Mucosa of rectum (tissue), 2 donors: ENCODE data around the gene GMEB2.

Source experiments
- H3K27ac ChIP-seq, 2 donors: one replicate each; pipeline ENCODE4 v1.7.0; 2013; ENCODE audit warnings: inconsistent platforms in 2 of 2, low read depth in 2 of 2, low read length in 2 of 2
- H3K27me3 ChIP-seq, 2 donors: one replicate each; pipeline ENCODE4 v1.7.0; 2013; ENCODE audit warnings: low read length in 2 of 2; ENCODE audit not compliant: control insufficient read depth in 2 of 2, insufficient read depth in 2 of 2
- H3K36me3 ChIP-seq, 2 donors: one replicate each; pipeline ENCODE4 v1.7.0; 2013; ENCODE audit warnings: low read length in 2 of 2; ENCODE audit not compliant: control insufficient read depth in 2 of 2, insufficient read depth in 2 of 2
- H3K4me1 ChIP-seq, 2 donors: one replicate each; pipeline ENCODE4 v1.7.0; 2013; ENCODE audit warnings: low read length in 2 of 2, mild to moderate bottlenecking in 1 of 2; ENCODE audit not compliant: control insufficient read depth in 2 of 2, insufficient read depth in 2 of 2
- H3K4me3 ChIP-seq, 2 donors: one replicate each; pipeline ENCODE4 v1.7.0; 2013; ENCODE audit warnings: low read length in 2 of 2
- H3K9ac ChIP-seq, 2 donors: one replicate each; pipeline ENCODE4 v1.7.0; 2013; ENCODE audit warnings: low read length in 2 of 2, low read depth in 1 of 2, mild to moderate bottlenecking in 1 of 2
- H3K9me3 ChIP-seq, 2 donors: one replicate each; pipeline ENCODE4 v1.7.0; 2013; ENCODE audit warnings: low read length in 2 of 2; ENCODE audit not compliant: control insufficient read depth in 2 of 2
- donor health status: healthy.
- donor health status: Normal muscosa, but diverticular disease.

GMEB2 gene

DNA sequence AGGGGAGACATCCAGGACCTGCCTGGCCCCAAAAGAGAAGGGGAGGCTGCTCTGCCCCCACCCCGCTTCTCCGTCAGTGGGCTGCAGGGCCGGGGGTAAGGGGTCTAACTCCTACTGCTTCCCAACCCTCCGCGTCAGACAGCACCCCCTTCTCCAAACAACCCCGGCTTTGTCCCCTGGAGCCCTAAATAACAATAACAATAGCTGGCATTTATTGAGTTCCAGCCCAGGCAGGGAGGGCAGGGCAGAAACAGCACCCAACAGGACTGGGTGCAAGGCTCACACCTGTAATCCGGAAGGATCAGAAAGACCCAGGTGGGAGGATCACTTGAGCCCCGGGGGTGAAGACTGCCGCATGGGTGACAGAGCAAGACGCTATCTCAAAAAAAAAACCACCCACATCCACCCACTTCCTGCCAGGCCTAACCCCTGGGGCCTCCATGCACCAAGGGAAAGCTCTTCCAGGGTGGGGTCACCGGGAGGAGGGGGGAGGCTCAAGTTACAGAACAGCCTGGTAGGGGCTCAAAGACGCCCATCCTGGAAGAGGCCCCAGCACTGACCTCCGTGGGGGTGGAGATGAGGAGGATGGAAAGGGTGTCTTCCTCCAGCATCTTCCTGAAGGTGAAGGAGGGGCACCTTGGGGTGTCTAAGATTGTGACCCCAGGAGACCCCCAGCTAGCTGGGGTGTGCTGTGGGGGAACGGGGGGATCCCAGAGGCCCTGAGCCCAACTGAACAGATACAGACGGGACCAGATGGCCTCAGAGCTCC, 74.2 kb downstream of the GMEB2 start:
- Histone ChIP-seq H3K9ac (no peak overlapping the region), H3K27ac (no peak overlapping the region), H3K4me1 (peaks cover 3 to 8% of the 10 kb centered on the region in 2 donors), H3K36me3 (no peaks in the 10 kb centered on the region), H3K9me3 (no peaks in the 10 kb centered on the region), H3K4me3 (peak overlapping the region in 1 of 2 donors; percentile 13), H3K27me3 (peaks cover 10 to 12% of the 10 kb centered on the region in 2 donors)

DNA sequence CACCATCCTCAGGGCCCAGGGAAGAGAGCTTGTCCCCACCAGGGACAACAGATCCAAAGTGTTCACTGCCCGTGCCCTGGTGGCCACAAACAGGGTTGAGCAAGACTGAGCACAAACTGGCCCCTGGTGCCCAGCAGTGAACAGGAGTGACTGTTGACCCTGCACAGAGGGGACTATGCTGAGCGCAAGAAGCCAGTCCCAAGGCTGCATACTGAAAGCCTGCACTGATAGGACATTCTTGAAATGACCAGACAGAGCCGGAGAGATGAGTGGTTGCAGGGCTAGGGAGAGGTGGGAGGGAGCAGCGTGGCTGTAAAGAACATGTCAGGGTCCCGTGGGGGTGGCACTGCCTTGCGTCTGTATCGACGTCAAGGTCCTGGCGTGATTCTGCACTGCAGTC, 75.8 kb downstream of the GMEB2 start:
- Histone ChIP-seq H3K27me3 (peaks cover 12 to 18% of the 10 kb centered on the region in 2 donors), H3K4me1 (peaks cover 5 to 9% of the 10 kb centered on the region in 2 donors), H3K4me3 (no peak overlapping the region), H3K36me3 (no peaks in the 10 kb centered on the region), H3K9me3 (no peaks in the 10 kb centered on the region), H3K9ac (no peak overlapping the region), H3K27ac (no peak overlapping the region)

DNA sequence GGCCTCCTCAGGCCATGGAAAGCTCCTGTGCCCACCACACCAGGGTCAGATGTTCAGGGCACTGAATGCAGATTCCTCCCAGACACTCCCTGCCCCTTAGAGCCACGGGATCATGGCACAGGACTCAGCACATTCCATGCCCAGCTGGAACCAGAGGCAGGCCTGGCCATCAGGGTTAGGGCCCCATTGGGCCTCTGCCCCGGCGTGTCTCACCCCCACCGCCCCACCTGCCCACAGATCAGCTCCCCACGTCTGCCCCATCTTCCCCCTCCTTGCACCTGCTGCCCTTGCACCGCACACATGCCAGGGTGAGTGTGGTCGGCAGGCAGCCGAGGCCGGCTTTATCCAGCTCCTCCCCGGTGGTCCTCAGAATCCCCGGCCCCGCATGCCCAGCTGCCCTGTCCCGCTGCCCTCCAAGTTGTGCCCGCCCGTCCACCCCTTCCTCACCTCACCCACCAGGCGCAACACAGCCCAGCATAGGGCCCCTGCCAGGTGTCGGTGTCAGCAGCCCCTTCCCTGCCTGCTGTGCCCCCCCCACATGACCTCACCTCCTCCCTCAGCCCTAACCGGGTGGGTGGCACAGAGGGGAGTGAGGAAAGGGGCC, 77.1 kb downstream of the GMEB2 start:
- H3K4me1 ChIP-seq: peaks cover 17 to 20% of the 10 kb centered on the region in 2 donors
- no peaks in the 10 kb centered on the region for H3K9me3 ChIP-seq
- no peak overlapping the region for H3K9ac ChIP-seq
- no peaks in the 10 kb centered on the region for H3K36me3 ChIP-seq
- no peak overlapping the region for H3K27ac ChIP-seq
- H3K4me3 ChIP-seq: no peak overlapping the region
- peaks cover 12 to 18% of the 10 kb centered on the region in 2 donors for H3K27me3 ChIP-seq

DNA sequence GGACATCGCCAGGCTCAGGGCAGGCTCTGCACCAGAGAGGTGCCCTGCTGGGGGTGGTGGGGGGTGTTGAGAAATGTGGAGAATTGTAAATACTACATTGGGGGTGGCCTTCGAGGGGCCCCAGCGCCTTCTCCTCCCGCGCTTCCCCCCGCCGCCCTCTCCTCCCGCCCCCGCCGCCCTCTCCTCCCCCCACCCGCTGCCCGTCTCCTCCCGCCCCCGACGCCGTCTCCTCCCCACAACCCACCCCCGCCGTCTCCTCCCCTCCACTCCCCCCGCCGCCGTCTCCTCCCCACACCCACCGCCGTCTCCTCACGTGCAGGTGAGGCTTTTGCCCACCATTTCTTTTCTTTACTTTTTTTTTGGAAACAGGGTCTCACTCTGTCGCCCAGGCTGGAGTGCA, 77.9 kb downstream of the GMEB2 start:
- peaks cover 23 to 24% of the 10 kb centered on the region in 2 donors for H3K4me1 ChIP-seq
- H3K9me3 ChIP-seq: no peaks in the 10 kb centered on the region
- no peak overlapping the region for H3K4me3 ChIP-seq
- H3K9ac ChIP-seq: no peak overlapping the region
- H3K27me3 ChIP-seq: peaks cover 12 to 18% of the 10 kb centered on the region in 2 donors
- H3K27ac ChIP-seq: no peak overlapping the region
- H3K36me3 ChIP-seq: no peaks in the 10 kb centered on the region

DNA sequence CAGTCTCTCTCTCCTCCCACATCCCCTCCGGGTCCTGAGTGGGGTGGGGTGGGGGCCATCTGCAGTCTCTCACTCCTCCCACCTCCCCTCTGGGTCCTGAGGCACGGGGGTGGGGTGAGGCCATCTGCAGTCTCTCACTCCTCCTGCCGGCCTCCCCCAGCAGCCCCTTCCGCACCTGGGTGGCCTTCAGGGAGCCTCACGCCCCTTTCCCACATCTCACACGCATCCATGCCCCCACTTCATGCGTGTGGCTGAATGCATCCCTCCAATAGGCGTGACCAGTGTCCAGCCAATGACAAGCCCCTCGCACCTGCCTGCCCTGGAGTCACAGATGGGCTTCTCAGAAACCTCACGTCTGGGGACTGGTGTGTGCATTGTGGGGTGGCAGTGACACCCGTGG, 78.4 kb downstream of the GMEB2 start:
- H3K4me3 ChIP-seq: no peak overlapping the region
- peaks cover 23 to 24% of the 10 kb centered on the region in 2 donors for H3K4me1 ChIP-seq
- no peak overlapping the region for H3K27ac ChIP-seq
- H3K36me3 ChIP-seq: no peaks in the 10 kb centered on the region
- peaks cover 12 to 18% of the 10 kb centered on the region in 2 donors for H3K27me3 ChIP-seq
- no peak overlapping the region for H3K9ac ChIP-seq
- no peaks in the 10 kb centered on the region for H3K9me3 ChIP-seq

DNA sequence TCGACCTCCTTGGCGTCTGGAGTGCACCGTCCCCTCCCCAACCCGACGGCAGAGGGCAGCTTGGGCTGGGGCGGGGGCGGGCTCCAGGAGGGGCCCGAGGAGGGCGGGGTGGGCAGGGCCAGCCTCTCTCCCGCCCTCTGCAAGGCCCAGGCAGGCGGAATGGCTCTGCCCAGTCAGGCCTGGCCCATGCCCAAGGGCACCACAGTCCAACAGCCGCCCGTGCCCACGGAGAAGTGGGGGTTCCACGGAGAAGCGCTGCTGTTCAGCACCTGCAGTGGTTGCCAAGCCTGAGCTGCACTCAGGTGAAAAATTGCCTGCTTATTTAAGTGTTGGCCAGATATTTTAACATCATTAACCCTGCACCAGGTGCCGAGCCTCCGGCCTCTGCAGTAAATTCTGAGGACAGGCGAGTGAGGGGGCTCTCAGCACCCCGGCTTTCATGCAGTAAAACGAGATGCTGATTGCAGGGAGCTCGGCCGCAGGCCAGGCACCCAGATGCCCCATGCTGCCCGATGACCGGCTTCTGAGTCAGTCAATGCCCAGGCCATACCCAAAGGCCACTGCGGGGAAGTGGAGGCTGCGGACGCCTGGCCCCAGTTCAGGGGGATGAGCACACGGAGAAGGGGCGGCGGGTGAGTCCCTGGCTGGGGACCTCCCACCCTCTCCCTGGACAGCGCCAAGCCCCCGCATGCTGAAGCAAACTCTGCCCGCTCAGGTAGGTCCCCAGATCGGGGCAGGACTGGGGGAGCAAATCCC, 79.0 kb downstream of the GMEB2 start, which contains the start of gene SRMS:
Gene SRMS, minus strand, starts transcription at position 25 of the 756 bp plus-strand sequence. CDS start 286 bp downstream, outside the sequence.
- Histone ChIP-seq H3K4me1 (peaks cover 23% of the 10 kb centered on the region in 2 donors), H3K27ac (no peak within 1 kb of the TSS), H3K36me3 (no peaks in the 10 kb centered on the region), H3K9me3 (no peaks in the 10 kb centered on the region), H3K9ac (no peak within 1 kb of the TSS), H3K4me3 (no peak within 1 kb of the TSS), H3K27me3 (peaks cover 12 to 18% of the 10 kb centered on the region in 2 donors)

DNA sequence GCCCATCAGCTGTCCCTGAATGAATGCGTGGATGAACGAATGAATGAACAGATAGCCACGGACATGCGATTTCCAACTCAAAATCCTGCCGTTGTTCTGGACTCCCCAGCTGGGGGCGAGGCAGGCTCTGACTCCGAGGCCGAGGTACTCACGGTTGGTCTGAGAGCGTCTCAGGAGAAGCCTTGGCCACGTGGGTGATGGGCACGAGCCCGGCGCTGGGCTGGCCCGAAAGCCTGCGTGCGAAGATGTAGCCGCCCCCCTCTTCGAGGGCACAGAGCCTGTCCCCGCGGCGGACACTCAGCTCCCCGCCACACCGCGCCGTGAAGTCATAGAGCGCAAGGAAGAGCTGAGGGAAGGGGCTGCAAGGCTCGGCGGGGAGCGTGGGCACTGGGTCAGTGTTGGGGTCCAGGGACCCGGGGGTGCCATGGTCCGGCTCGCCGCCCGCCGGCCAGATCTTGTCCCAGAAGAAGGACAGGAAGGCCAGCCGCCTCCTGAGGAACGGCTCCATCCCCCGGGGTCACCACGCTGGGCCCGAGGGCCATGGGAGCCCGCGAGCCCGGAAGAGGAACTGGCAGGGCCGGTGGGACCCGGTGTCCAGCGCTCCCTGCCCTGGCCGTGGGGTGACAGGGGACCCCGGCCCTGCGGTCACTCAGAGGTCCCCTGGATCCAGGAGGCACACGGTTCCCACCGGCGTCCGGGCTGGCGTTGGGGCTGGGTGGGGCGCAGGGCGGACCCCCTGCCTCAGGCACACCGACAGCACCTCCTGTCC, 79.8 kb downstream of the GMEB2 start:
- H3K4me1 ChIP-seq: peaks cover 18 to 25% of the 10 kb centered on the region in 2 donors
- no peaks in the 10 kb centered on the region for H3K36me3 ChIP-seq
- no peak overlapping the region for H3K9ac ChIP-seq
- peaks cover 12 to 18% of the 10 kb centered on the region in 2 donors for H3K27me3 ChIP-seq
- no peaks in the 10 kb centered on the region for H3K9me3 ChIP-seq
- H3K4me3 ChIP-seq: no peak overlapping the region
- H3K27ac ChIP-seq: no peak overlapping the region

DNA sequence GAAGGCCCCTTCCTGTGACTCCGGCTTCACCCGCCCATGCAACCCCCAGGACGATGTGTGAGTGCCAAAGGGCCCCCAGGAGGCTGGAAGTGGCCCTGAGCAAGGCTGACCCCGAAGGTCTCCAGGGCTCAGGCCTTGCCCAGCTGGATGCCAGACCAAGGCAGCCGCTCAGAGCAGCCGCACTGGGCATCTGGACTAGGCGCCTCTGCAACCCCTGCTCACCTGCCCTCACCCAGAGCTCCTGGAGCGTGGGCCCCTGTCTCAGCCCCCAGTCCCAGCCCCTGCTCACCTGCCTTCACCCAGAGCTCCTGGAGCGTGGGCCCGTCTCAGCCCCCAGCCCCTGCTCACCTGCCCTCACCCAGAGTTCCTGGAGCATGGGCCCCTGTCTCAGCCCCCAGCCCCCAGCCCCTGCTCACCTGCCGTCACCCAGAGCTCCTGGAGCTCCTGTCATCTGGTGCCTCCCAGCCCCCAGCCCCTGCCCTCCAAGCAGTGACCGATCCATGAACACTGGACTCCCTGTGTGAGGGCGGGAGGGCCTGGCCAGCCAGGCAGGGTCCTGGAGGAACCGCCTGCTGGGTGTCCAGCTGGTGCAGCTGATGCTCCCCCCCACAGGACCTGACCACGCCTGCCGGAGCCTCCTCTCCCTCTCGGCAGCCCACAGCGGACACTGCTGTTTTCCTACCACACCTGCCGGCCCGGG, 80.5 kb downstream of the GMEB2 start:
- H3K9me3 ChIP-seq: no peaks in the 10 kb centered on the region
- H3K4me3 ChIP-seq: no peak overlapping the region
- H3K27me3 ChIP-seq: peaks cover 12 to 18% of the 10 kb centered on the region in 2 donors
- peaks cover 18 to 28% of the 10 kb centered on the region in 2 donors for H3K4me1 ChIP-seq
- peak overlapping the region; percentile 69 to 71 for H3K27ac ChIP-seq
- no peaks in the 10 kb centered on the region for H3K36me3 ChIP-seq
- H3K9ac ChIP-seq: no peak overlapping the region

DNA sequence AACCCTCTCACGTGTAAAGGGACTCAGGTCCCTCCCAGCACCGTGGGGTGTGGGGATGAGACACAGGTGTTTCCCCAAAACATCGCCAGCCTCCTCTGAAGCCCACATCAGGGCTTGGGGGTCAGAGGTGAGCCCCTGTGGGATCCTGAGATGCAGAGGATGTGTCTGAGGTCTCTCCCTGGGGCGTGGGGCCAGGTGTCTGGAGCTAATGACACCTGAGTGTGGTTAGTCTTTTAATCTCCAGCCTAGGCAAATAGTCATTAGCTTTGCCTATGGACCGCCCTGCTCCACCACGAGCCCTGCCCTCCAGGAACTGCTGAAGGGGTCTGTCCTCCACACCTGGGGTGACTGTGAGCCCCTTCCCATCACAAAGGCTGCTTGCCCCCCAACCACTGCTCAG, 81.1 kb downstream of the GMEB2 start:
- Histone ChIP-seq H3K9me3 (no peaks in the 10 kb centered on the region), H3K27me3 (peaks cover 8 to 18% of the 10 kb centered on the region in 2 donors), H3K27ac (peak overlapping the region; percentile 69 to 71), H3K4me3 (no peak overlapping the region), H3K36me3 (no peaks in the 10 kb centered on the region), H3K9ac (no peak overlapping the region), H3K4me1 (peaks cover 18 to 28% of the 10 kb centered on the region in 2 donors)
